Esophagus muscularis mucosa (tissue), 3 donors: ENCODE measurements around the gene LTB4R.
A peak's percentile ranks its signal among the peaks of the same experiment; 100 is the strongest.

ENCODE experiments used
- CTCF ChIP-seq, 3 experiments: fragments of 200-600 bp in 2 of 3; fragments of 450-650 bp in 1 of 3; sonication (generic) in 2 of 3; IDR thresholded peaks; one replicate each; pipeline ENCODE4 v1.5.1; 2017 to 2019; ENCODE audit warnings: antibody characterized with exemption in 3 of 3, mild to moderate bottlenecking in 2 of 3, moderate library complexity in 1 of 3
- POLR2A ChIP-seq: fragments of 450-650 bp; IDR thresholded peaks from one replicate; pipeline ENCODE4 v1.6.1; 2017; ENCODE audit warnings: antibody characterized with exemption, moderate library complexity, mild to moderate bottlenecking, low read depth

DNA sequence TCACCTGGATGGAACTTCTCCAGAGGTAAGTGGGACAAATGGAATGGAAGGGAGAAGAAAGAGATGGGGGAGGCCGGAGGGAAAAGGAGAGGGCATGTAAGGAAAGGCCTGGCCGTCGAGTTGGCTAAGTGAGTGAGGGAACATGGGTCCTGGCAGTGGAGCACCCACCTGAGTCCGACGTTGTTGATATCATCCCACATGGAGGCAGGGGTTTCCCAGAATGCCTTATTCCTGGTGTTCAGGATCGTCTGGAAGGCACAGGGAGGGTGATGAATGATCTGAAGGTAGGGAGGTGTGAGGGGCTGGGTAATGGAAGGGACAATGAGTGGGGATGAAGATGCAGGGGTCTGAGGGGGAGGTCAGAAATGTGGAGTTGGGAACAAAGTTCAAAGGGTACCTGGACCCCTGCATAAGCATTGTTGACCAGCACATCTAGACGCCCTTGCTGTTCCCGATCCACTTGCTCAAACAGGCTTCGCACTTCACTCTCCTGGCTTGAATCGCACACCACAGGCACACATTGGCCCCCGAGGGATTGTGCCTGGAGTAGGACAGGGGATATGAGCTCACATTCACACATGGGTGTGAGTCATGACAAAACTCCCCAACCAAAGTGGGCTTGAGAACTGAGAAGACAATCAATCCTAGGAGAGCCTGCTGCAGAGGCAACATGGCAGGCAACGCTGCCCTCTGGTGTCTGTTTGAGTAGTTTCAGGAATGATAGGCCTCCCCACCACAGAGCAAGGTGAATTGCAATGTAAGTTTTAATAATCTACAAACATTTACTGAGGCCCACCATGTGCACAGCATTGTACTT is 14.8 kb upstream of the LTB4R start:
- TF ChIP-seq CTCF (IDR thresholded peaks at IDR 0.05) (peak; percentile 51 to 68 (median 68)), POLR2A (no peak)
